MCF 10A (cell line): Measurements from ENCODE around the gene RNF144B. TPM values are rescaled to one million over a fixed set of nuclear protein-coding genes. Genes with fewer than 3 reads are reported as not detected.
A peak's percentile ranks its signal among the peaks of the same experiment; 100 is the strongest.

Experiments used
- BruUV-seq: library from RNA; stranded (reverse); fragments of 400-500 nt; replicated peaks from 2 replicates; lab custom pipeline; 2021; lab: Mats Ljungman, UMichigan
- CTCF ChIA-PET: fragments of 300-600 bp; sonication (Branson Sonifier 250); formaldehyde crosslinking; extraction: SDS; loops from one replicate; lab custom pipeline; 2021; ENCODE audit warnings: antibody characterized with exemption, inconsistent platforms; lab: Yijun Ruan, JAX
- POLR2A ChIA-PET: fragments of 300-600, 350-650 bp; sonication (Branson Sonifier 250); formaldehyde crosslinking; extraction: SDS; loops from one replicate; lab custom pipeline; 2020; ENCODE audit warnings: antibody characterized with exemption, inconsistent platforms; lab: Yijun Ruan, JAX
- DNase-seq: peaks from one replicate; pipeline ENCODE4 v3.0.0-alpha.2; 2018; ENCODE audit not compliant: unreplicated experiment
- H3K27ac Mint-ChIP-seq: one replicate; pipeline ENCODE4 v1.8.0; 2022; ENCODE audit warnings: mild to moderate bottlenecking, low read depth, mixed read lengths; ENCODE audit not compliant: unreplicated experiment
- H3K27me3 Mint-ChIP-seq: one replicate; pipeline ENCODE4 v1.8.0; 2022; ENCODE audit warnings: mixed read lengths; ENCODE audit not compliant: insufficient read depth, unreplicated experiment
- H3K36me3 Mint-ChIP-seq: one replicate; pipeline ENCODE4 v1.8.0; 2022; ENCODE audit warnings: mild to moderate bottlenecking, moderate library complexity, mixed read lengths; ENCODE audit not compliant: insufficient read depth, unreplicated experiment
- H3K4me1 Mint-ChIP-seq: one replicate; pipeline ENCODE4 v1.8.0; 2022; ENCODE audit warnings: mixed read lengths; ENCODE audit not compliant: insufficient read depth, unreplicated experiment
- H3K4me3 Mint-ChIP-seq: one replicate; pipeline ENCODE4 v1.8.0; 2022; ENCODE audit warnings: mild to moderate bottlenecking, moderate library complexity, mixed read lengths; ENCODE audit not compliant: unreplicated experiment
- H3K9me3 Mint-ChIP-seq: one replicate; pipeline ENCODE4 v1.8.0; 2022; ENCODE audit warnings: mixed read lengths; ENCODE audit not compliant: unreplicated experiment
- CTCF ChIP-seq: fragments of 200-600 bp; IDR thresholded peaks from one replicate; pipeline ENCODE4 v1.8.0; 2022; ENCODE audit warnings: antibody characterized with exemption, mild to moderate bottlenecking; ENCODE audit not compliant: unreplicated experiment
- intact Hi-C: fragments of 100-400 bp; cut with micrococcal nuclease; formaldehyde crosslinking; loops from 2 replicates; pipeline ENCODE4 v1.14.1; 2022
- total RNA-seq: library from RNA; stranded (reverse); gene quantifications from 2 replicates; pipeline ENCODE4 v1.2.3, GENCODE V29; 2022

The RNF144B gene
- total RNA-seq, 1 experiment from 2014 or later = 57.9 TPM

- no peaks in the 10 kb centered on the region for H3K9me3 Mint-ChIP-seq
- no peak for DNase-seq
- ChIA-PET CTCF (no interaction called here), POLR2A (no interaction called here)
- intact Hi-C loops = no loop called here
- BruUV-seq = no TSS peak
- no peaks in the 10 kb centered on the region for H3K36me3 Mint-ChIP-seq
- H3K4me1 Mint-ChIP-seq = peaks cover 38% of the 10 kb centered on the region
- H3K4me3 Mint-ChIP-seq = no peak overlapping the region
- no peaks in the 10 kb centered on the region for H3K27me3 Mint-ChIP-seq
- no peak overlapping the region for H3K27ac Mint-ChIP-seq
- no peak for TF ChIP-seq CTCF
Observed at GRCh38 chr6:18493382-18493891, 106.3 kb downstream of the RNF144B start.

GRCh38 chr6:18493925-18494324 lies 106.8 kb downstream of the RNF144B start:
- no peak for TF ChIP-seq CTCF
- ChIA-PET POLR2A (no interaction called here), CTCF (no interaction called here)
- Mint-ChIP-seq H3K4me1 (peaks cover 33% of the 10 kb centered on the region), H3K27me3 (no peaks in the 10 kb centered on the region), H3K4me3 (no peak overlapping the region), H3K9me3 (no peaks in the 10 kb centered on the region), H3K27ac (no peak overlapping the region), H3K36me3 (no peaks in the 10 kb centered on the region)
- DNase-seq = no peak
- BruUV-seq = no TSS peak
- intact Hi-C loops = no loop called here

GRCh38 chr6:18495236-18495635 lies 108.1 kb downstream of the RNF144B start:
- H3K27me3 Mint-ChIP-seq = no peaks in the 10 kb centered on the region
- CTCF ChIA-PET = interaction anchor here (0.6 to 1.4 kb wide), 7 partner anchors 8 to 237 kb away, joined by 3 to 4 read pairs (median 3); no protein-coding TSS in a partner anchor

GRCh38 chr6:18496462-18496861 lies 109.3 kb downstream of the RNF144B start:
- DNase-seq = peak; percentile 31
- Mint-ChIP-seq H3K9me3 (no peaks in the 10 kb centered on the region), H3K27me3 (no peaks in the 10 kb centered on the region), H3K4me3 (no peak overlapping the region), H3K27ac (no peak overlapping the region), H3K36me3 (no peaks in the 10 kb centered on the region), H3K4me1 (peaks cover 27% of the 10 kb centered on the region)
- intact Hi-C loops = no loop called here
- ChIA-PET POLR2A (interaction anchor here (0.6 to 1.6 kb wide), 2 partner anchors 110 to 292 kb away, joined by 4 to 7 read pairs; partner anchors contain the start of gene RNF144B), CTCF (interaction anchor here (0.9 to 1.0 kb wide), 3 partner anchors 10 to 173 kb away, joined by 3 to 4 read pairs (median 4); no protein-coding TSS in a partner anchor)
- no TSS peak for BruUV-seq
- no peak for TF ChIP-seq CTCF

More at GRCh38 chr6:18495236-18495635, 108.1 kb downstream of the RNF144B start:
- H3K4me3 Mint-ChIP-seq = no peak overlapping the region
- intact Hi-C loops = no loop called here
- BruUV-seq = no TSS peak
- no peaks in the 10 kb centered on the region for H3K9me3 Mint-ChIP-seq
- no peaks in the 10 kb centered on the region for H3K36me3 Mint-ChIP-seq
- DNase-seq = no peak
- peaks cover 31% of the 10 kb centered on the region for H3K4me1 Mint-ChIP-seq
- no peak for TF ChIP-seq CTCF
- no peak overlapping the region for H3K27ac Mint-ChIP-seq
- POLR2A ChIA-PET = no interaction called here
